Duodenal mucosa (tissue), 2 donors: ENCODE results near the gene KPNA3.
"Not testable (repeated sequence)": the region's sequence is repeated elsewhere in the genome, so short reads cannot be mapped to it uniquely, and the experiment has no call there.

Experiments
- H3K27ac ChIP-seq: one replicate; pipeline ENCODE4 v1.7.0; 2013; ENCODE audit warnings: low read depth, low read length
- H3K27me3 ChIP-seq, 2 donors: one replicate each; pipeline ENCODE4 v1.7.0; 2013; ENCODE audit warnings: low read length in 2 of 2, control low read depth in 1 of 2; ENCODE audit not compliant: insufficient read depth in 2 of 2, control insufficient read depth in 1 of 2
- H3K36me3 ChIP-seq, 2 donors: one replicate each; pipeline ENCODE4 v1.7.0; 2013; ENCODE audit warnings: low read length in 2 of 2, control low read depth in 1 of 2; ENCODE audit not compliant: insufficient read depth in 2 of 2, control insufficient read depth in 1 of 2
- H3K4me1 ChIP-seq, 2 donors: one replicate each; pipeline ENCODE4 v1.7.0; 2013; ENCODE audit warnings: low read length in 2 of 2, control low read depth in 1 of 2; ENCODE audit not compliant: insufficient read depth in 2 of 2, control insufficient read depth in 1 of 2
- H3K4me3 ChIP-seq, 2 donors: one replicate each; pipeline ENCODE4 v1.7.0; 2013; ENCODE audit warnings: low read length in 2 of 2, low read depth in 1 of 2
- H3K9ac ChIP-seq, 2 donors: one replicate each; pipeline ENCODE4 v1.7.0; 2013; ENCODE audit warnings: low read length in 2 of 2, low read depth in 1 of 2
- H3K9me3 ChIP-seq, 2 donors: one replicate each; pipeline ENCODE4 v1.7.0; 2013; ENCODE audit warnings: low read length in 2 of 2, control low read depth in 1 of 2; ENCODE audit not compliant: control insufficient read depth in 1 of 2

KPNA3 gene

GRCh38 chr13:49810567-49811526, 18.4 kb upstream of the KPNA3 start:
- Histone ChIP-seq H3K27me3 (no peaks in the 10 kb centered on the region), H3K36me3 (no peaks in the 10 kb centered on the region), H3K9ac (no peak overlapping the region), H3K4me3 (no peak overlapping the region), H3K4me1 (no peaks in the 10 kb centered on the region), H3K9me3 (no peaks in the 10 kb centered on the region), H3K27ac (no peak overlapping the region)

- Histone ChIP-seq H3K9me3 (no peaks in the 10 kb centered on the region), H3K27me3 (no peaks in the 10 kb centered on the region), H3K4me1 (no peaks in the 10 kb centered on the region), H3K36me3 (no peaks in the 10 kb centered on the region), H3K9ac (no peak overlapping the region), H3K4me3 (no peak overlapping the region), H3K27ac (no peak overlapping the region)
Observed at GRCh38 chr13:49807681-49808080, 15.2 kb upstream of the KPNA3 start.

DNA sequence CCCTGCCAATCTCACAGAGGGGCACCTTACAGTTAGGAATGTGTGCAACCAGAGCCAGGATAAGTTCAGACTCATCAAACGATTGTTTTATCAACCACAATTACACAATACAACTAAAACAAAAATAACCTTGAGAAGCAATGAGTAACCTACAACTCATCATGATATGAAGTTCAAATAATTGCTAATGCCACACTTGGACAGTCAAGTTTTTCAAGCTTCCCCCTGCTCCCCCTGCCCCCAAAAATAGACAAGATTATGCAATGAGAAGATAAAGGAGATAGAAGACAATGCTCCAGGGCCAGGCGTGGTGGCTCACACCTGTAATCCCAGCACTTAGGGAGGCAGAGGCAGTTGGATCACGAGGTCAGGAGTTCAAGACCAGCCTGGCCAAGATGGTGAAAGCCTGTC, 13.6 kb upstream of the KPNA3 start:
- Histone ChIP-seq H3K9ac (no peak overlapping the region), H3K9me3 (no peaks in the 10 kb centered on the region), H3K4me1 (no peaks in the 10 kb centered on the region), H3K4me3 (no peak overlapping the region), H3K27ac (no peak overlapping the region), H3K36me3 (no peaks in the 10 kb centered on the region), H3K27me3 (no peaks in the 10 kb centered on the region)

GRCh38 chr13:49803047-49803446, 10.6 kb upstream of the KPNA3 start:
- H3K9ac ChIP-seq, result not testable (repeated sequence)

GRCh38 chr13:49802426-49802825, 9.9 kb upstream of the KPNA3 start:
- H3K36me3 ChIP-seq, result no peaks in the 10 kb centered on the region
- no peak overlapping the region for H3K4me3 ChIP-seq
- no peaks in the 10 kb centered on the region for H3K9me3 ChIP-seq
- H3K9ac ChIP-seq, result no peak overlapping the region
- no peaks in the 10 kb centered on the region for H3K4me1 ChIP-seq
- no peaks in the 10 kb centered on the region for H3K27me3 ChIP-seq
- H3K27ac ChIP-seq, result no peak overlapping the region

More at GRCh38 chr13:49803047-49803446, 10.6 kb upstream of the KPNA3 start:
- H3K4me1 ChIP-seq, H3K9me3 ChIP-seq, H3K36me3 ChIP-seq, H3K4me3 ChIP-seq, H3K27me3 ChIP-seq, H3K27ac ChIP-seq: not testable (repeated sequence)

- Histone ChIP-seq H3K27ac (peak overlapping the region; percentile 93), H3K4me3 (peak overlapping the region; percentile 83 to 85), H3K9me3 (no peaks in the 10 kb centered on the region), H3K9ac (peak overlapping the region; percentile 56 to 67), H3K27me3 (no peaks in the 10 kb centered on the region), H3K36me3 (no peaks in the 10 kb centered on the region), H3K4me1 (peaks cover 12 to 22% of the 10 kb centered on the region in 2 donors)
Observed at GRCh38 chr13:49791711-49792549, 552 bp downstream of the KPNA3 start.

GRCh38 chr13:49791315-49791710, 1.2 kb downstream of the KPNA3 start:
- Histone ChIP-seq H3K4me3 (peak overlapping the region; percentile 83 to 85), H3K9ac (peak overlapping the region; percentile 56 to 67), H3K27ac (peak overlapping the region; percentile 93), H3K9me3 (no peaks in the 10 kb centered on the region), H3K4me1 (peaks cover 12 to 22% of the 10 kb centered on the region in 2 donors), H3K27me3 (no peaks in the 10 kb centered on the region), H3K36me3 (no peaks in the 10 kb centered on the region)

- Histone ChIP-seq H3K9ac (no peak overlapping the region), H3K4me3 (no peak overlapping the region)
Observed at GRCh38 chr13:49789968-49790367, 2.5 kb downstream of the KPNA3 start.

DNA sequence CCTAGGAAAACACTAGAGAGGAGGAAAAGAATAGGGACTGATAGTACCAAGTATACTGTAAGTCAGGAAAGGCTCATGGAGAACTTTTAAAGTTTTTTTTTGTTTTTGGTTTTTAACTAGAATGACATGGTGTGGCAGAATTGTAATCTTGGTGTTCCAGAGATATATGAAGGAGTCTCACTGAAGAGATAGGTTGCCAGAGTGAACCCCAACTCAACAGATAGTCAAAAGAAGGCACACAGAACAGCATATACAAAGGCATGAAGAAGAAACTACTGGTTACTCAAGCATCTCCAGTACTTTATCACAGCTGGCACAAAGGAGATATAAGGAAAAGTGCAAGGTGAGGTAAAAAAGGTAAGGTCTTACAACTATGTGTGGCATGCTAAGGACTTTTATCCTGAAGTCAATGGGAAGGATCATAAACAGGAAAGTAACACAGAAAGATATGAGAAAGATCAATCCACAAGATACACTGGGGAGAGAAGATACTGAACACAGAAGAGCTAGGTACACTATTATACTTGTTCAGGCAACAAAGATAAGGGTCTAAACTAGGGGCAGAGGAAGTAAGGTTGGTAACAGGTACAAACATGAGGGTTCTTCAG, 6.0 kb downstream of the KPNA3 start:
- Histone ChIP-seq H3K36me3 (no peaks in the 10 kb centered on the region), H3K4me1 (peaks cover 12 to 15% of the 10 kb centered on the region in 2 donors), H3K27ac (no peak overlapping the region), H3K4me3 (no peak overlapping the region), H3K9ac (no peak overlapping the region), H3K9me3 (no peaks in the 10 kb centered on the region), H3K27me3 (no peaks in the 10 kb centered on the region)

More at GRCh38 chr13:49789968-49790367, 2.5 kb downstream of the KPNA3 start:
- no peaks in the 10 kb centered on the region for H3K36me3 ChIP-seq
- H3K27ac ChIP-seq, result no peak overlapping the region
- H3K27me3 ChIP-seq, result no peaks in the 10 kb centered on the region
- H3K4me1 ChIP-seq, result peaks cover 12 to 22% of the 10 kb centered on the region in 2 donors
- no peaks in the 10 kb centered on the region for H3K9me3 ChIP-seq
